ENCODE results near the gene PNPLA1. TPM values are rescaled to one million over a fixed set of nuclear protein-coding genes. Genes with fewer than 3 reads are reported as not detected.

Gene PNPLA1
- total RNA-seq, 1 donor from 2014 or later: 0.35 TPM

DNA sequence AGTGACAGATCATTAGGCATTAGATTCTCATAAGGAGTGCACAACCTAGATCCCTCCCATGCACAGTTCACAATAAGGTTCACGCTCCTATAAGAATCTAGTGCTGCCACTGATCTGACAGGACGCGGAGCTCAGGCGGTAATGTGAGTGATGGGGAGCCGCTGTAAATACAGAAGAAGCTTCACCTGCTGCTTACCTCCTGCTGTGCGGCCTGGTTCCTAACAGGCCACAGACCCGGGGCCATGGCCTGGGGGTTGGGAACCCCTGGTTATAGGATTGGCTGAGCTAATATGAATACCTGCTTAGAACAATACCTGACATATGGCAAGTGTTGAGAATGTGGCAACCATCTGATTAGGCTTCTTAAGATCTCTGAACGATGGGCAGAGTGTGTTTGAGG, 2.4 kb downstream of the PNPLA1 start:
- H3K4me3 ChIP-seq: no peak overlapping the region
- no peaks in the 10 kb centered on the region for H3K9me3 ChIP-seq
- TF ChIP-seq, protein P1, sequence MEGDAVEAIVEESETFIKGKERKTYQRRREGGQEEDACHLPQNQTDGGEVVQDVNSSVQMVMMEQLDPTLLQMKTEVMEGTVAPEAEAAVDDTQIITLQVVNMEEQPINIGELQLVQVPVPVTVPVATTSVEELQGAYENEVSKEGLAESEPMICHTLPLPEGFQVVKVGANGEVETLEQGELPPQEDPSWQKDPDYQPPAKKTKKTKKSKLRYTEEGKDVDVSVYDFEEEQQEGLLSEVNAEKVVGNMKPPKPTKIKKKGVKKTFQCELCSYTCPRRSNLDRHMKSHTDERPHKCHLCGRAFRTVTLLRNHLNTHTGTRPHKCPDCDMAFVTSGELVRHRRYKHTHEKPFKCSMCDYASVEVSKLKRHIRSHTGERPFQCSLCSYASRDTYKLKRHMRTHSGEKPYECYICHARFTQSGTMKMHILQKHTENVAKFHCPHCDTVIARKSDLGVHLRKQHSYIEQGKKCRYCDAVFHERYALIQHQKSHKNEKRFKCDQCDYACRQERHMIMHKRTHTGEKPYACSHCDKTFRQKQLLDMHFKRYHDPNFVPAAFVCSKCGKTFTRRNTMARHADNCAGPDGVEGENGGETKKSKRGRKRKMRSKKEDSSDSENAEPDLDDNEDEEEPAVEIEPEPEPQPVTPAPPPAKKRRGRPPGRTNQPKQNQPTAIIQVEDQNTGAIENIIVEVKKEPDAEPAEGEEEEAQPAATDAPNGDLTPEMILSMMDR (IDR thresholded peaks at IDR 0.05): no peak
- peaks cover 15% of the 10 kb centered on the region for H3K27me3 ChIP-seq
- DNase-seq (no peak), ATAC-seq (no peak)
- H3K4me1 ChIP-seq: no peaks in the 10 kb centered on the region
- H3K27ac ChIP-seq: no peak overlapping the region
- intact Hi-C loops (cut with DNase I): no loop called here
- no peaks in the 10 kb centered on the region for H3K36me3 ChIP-seq

GRCh38 chr6:36273067-36273466, 3.2 kb downstream of the PNPLA1 start:
- TF ChIP-seq, protein P1 (IDR thresholded peaks at IDR 0.05): no peak
- intact Hi-C loops (cut with DNase I): no loop called here

GRCh38 chr6:36273802-36274514, 4.1 kb downstream of the PNPLA1 start:
- H3K36me3 ChIP-seq: no peaks in the 10 kb centered on the region
- no peak for ATAC-seq
- no peaks in the 10 kb centered on the region for H3K4me1 ChIP-seq
- H3K27me3 ChIP-seq: peaks cover 15% of the 10 kb centered on the region
- no peak for DNase-seq
- no peaks in the 10 kb centered on the region for H3K9me3 ChIP-seq
- intact Hi-C loops (cut with DNase I): no loop called here
- H3K27ac ChIP-seq: no peak overlapping the region
- no peak overlapping the region for H3K4me3 ChIP-seq
- TF ChIP-seq, protein P1 (IDR thresholded peaks at IDR 0.05): no peak

More at GRCh38 chr6:36273067-36273466, 3.2 kb downstream of the PNPLA1 start:
- Histone ChIP-seq H3K27ac (no peak overlapping the region), H3K9me3 (no peaks in the 10 kb centered on the region), H3K4me1 (no peaks in the 10 kb centered on the region), H3K36me3 (no peaks in the 10 kb centered on the region), H3K27me3 (peaks cover 15% of the 10 kb centered on the region), H3K4me3 (no peak overlapping the region)
- ATAC-seq (no peak), DNase-seq (no peak)

DNA sequence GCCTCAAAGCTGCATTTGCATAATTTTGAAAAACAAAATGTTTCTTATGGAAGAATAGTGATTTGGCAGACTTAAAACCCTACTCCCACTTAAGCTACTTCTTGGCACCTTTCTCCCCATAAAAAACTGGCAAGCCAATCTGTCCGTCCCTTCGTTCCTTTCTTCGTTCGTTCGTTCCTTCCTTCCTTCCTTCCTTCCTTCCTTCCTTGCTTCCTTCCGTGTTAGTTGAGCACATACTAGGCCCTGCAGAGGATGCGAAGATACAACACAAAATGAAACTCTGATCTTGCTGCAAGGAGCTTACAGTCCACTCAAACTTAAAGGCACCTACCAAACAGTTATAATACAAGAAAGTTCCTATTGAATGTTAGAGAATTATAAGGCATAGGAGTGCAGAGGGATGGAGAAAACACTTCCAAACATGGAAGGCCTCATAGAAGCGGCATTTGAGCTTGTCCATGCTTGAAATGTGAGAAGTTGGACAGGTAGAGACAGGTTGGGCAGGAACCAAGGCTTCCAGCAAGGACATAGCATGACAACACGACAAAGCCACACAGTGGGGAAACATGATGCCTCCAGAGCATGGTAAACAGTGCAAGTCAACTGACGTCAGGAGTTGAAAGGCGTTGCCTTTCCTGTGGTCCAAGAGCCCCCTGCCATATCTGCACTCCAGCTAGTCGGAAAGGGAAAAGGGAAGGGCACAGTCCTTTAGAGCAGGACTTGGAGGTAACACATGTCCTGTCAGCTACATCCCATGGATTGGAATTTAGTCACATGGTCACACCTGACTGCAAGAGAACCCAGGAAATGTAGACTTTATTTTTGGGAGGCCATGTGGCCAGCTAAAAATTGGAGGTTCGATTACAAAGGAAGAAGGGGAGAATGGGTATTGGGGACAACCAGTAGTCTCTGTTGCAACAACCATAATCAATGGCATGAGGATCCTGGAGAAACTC, 7.0 kb downstream of the PNPLA1 start:
- H3K27ac ChIP-seq: no peak overlapping the region
- peaks cover 15% of the 10 kb centered on the region for H3K27me3 ChIP-seq
- DNase-seq (no peak), ATAC-seq (no peak)
- no peaks in the 10 kb centered on the region for H3K9me3 ChIP-seq
- intact Hi-C loops (cut with DNase I): no loop called here
- TF ChIP-seq, protein P1 (IDR thresholded peaks at IDR 0.05): no peak
- H3K4me1 ChIP-seq: no peaks in the 10 kb centered on the region
- H3K36me3 ChIP-seq: no peaks in the 10 kb centered on the region
- H3K4me3 ChIP-seq: no peak overlapping the region

DNA sequence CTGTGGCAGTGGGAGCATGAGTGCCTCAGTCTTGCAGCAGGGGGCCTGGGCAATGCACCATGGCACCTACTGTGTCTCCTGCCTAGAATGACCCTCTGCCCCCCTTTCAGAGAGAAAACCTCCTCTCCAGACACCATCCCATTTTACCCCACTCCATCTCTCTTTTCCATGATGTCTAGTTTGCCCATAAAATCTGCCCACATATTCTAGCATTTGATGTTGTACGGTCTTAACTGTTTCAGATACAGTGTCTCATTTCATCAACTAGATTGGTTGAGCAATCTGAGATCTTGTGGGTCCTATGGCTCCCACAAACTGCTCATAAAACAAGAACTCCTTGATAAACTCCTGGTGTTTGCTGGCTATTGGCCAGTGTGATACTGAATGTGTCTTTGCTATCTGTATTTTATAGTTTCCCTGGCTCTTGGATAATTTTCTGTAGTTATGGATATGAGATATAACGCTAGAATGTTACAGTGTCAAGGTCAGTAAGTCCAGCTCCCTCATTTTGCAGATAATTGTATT, 8.1 kb downstream of the PNPLA1 start:
- no peaks in the 10 kb centered on the region for H3K9me3 ChIP-seq
- H3K36me3 ChIP-seq: no peaks in the 10 kb centered on the region
- H3K27me3 ChIP-seq: peaks cover 7% of the 10 kb centered on the region
- ATAC-seq: no peak
- TF ChIP-seq, protein P1 (IDR thresholded peaks at IDR 0.05): no peak
- H3K27ac ChIP-seq: no peak overlapping the region
- no peaks in the 10 kb centered on the region for H3K4me1 ChIP-seq
- no peak for DNase-seq
- no peak overlapping the region for H3K4me3 ChIP-seq
- intact Hi-C loops (cut with DNase I): no loop called here
